ENCODE results near the gene DHX58. TPM values are rescaled to one million over a fixed set of nuclear protein-coding genes. Genes with fewer than 3 reads are reported as not detected.

DHX58 gene
- total and polyA plus RNA-seq, 10 donors, result 20.9 to 41.2 (median 25.8) TPM

DNA sequence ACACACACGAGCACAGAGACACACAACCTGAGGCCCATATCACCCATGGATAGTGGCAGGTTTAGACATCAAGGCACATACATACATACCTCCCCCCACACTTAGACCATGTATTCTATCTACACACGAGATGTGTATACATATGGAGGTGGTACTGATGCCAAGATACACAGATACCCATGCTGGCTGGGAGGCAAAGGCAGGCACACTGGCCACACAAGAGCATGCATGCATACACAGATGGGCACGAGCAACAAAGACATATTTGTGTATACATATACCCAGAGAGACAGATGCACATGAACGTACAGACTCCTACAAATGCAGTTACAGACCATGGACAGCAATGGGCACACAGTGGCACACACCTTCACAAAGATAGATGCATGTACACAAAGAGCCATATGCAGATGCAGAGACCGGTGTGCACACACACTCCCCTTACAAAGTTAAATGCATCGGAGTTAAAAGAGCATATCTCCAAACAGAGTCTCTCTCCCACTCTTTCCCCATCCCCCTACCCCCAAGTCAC is 60.1 kb downstream of the DHX58 start:
- Histone ChIP-seq H3K4me3 (no peak overlapping the region), H3K27ac (no peak overlapping the region), H3K36me3 (no peaks in the 10 kb centered on the region), H3K27me3 (replicated peaks in 1 of 7) (peaks cover 0 to 49% (median 0%) of the 10 kb centered on the region in 7 donors), H3K4me1 (peaks cover 0 to 24% (median 14%) of the 10 kb centered on the region in 6 donors), H3K9me3 (peaks cover 0 to 4% (median 0%) of the 10 kb centered on the region in 8 donors)
- WGBS, 5 donors, result 75 to 88% (median 79%) methylated on average over 6 of the region's 6 CpGs
- intact Hi-C loops (cut with DNase I; ENCODE audit: low total_unique reads), result no loop called here
- no peak for DNase-seq
- TF ChIP-seq POLR2AphosphoS5 (IDR thresholded peaks at IDR 0.05) (no peak), POLR2A (IDR thresholded peaks at IDR 0.05) (no peak)
- TF ChIP-seq, protein P1, sequence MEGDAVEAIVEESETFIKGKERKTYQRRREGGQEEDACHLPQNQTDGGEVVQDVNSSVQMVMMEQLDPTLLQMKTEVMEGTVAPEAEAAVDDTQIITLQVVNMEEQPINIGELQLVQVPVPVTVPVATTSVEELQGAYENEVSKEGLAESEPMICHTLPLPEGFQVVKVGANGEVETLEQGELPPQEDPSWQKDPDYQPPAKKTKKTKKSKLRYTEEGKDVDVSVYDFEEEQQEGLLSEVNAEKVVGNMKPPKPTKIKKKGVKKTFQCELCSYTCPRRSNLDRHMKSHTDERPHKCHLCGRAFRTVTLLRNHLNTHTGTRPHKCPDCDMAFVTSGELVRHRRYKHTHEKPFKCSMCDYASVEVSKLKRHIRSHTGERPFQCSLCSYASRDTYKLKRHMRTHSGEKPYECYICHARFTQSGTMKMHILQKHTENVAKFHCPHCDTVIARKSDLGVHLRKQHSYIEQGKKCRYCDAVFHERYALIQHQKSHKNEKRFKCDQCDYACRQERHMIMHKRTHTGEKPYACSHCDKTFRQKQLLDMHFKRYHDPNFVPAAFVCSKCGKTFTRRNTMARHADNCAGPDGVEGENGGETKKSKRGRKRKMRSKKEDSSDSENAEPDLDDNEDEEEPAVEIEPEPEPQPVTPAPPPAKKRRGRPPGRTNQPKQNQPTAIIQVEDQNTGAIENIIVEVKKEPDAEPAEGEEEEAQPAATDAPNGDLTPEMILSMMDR (IDR thresholded peaks at IDR 0.05 in 8 of 11, conservative IDR thresholded peaks at IDR 0.05 in 3 of 11), result no peak

DNA sequence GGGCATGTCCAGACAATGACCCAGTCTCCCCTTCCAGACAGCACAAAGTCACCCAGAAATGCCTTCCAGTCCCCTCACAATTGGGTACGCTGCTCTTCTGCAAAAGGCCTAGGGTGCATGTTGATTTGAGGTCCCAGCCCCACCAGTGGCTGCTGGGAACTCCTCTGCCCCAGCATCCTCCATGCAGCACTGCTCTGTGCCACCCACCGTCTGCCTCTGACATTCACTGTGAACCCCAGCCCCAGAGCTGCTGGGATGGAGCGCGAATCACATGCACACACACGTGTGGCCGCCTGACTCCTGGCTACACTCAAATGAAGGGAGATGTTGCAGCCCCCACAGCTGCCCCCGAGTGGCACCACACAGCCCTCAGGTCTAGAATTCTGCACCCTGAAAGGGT is 60.9 kb downstream of the DHX58 start:
- H3K27ac ChIP-seq, result no peak overlapping the region
- H3K4me3 ChIP-seq, result no peak overlapping the region
- peaks cover 0 to 24% (median 14%) of the 10 kb centered on the region in 6 donors for H3K4me1 ChIP-seq
- peaks cover 0 to 49% (median 0%) of the 10 kb centered on the region in 7 donors for H3K27me3 ChIP-seq (replicated peaks in 1 of 7)
- intact Hi-C loops (cut with DNase I; ENCODE audit: low total_unique reads), result no loop called here
- TF ChIP-seq POLR2AphosphoS5 (IDR thresholded peaks at IDR 0.05) (no peak), POLR2A (IDR thresholded peaks at IDR 0.05) (no peak)
- TF ChIP-seq, protein P1 (IDR thresholded peaks at IDR 0.05 in 8 of 11, conservative IDR thresholded peaks at IDR 0.05 in 3 of 11), result no peak
- peaks cover 0 to 3% (median 0%) of the 10 kb centered on the region in 8 donors for H3K9me3 ChIP-seq
- WGBS, 5 donors, result 90 to 95% (median 92%) methylated on average over 4 to 7 of the region's 7 CpGs
- H3K36me3 ChIP-seq, result no peaks in the 10 kb centered on the region
- DNase-seq, result no peak

Other genes with a start within 250 kb of the DHX58 start
- gene KLHL11, start 247.3 kb downstream of the DHX58 start, total RNA-seq, result 10 to 100 TPM; 10.1 to 25.2 (median 12.6) TPM
- gene KLHL11, start 247.3 kb downstream of the DHX58 start, polyA plus RNA-seq, result 1 to 10 TPM in 1 of 3 donors, under 1 TPM in 2; 0.17 to 1.1 (median 0.20) TPM
- 100 to 1,000 TPM in 2 of 7 donors, 10 to 100 TPM in 5; 64.9 to 112 (median 87.6) TPM for gene ACLY, start 193.8 kb downstream of the DHX58 start, total RNA-seq
- gene ACLY, start 193.8 kb downstream of the DHX58 start, polyA plus RNA-seq, result 10 to 100 TPM; 17.7 to 28.6 (median 21.6) TPM
- gene ODAD4, start 182.1 kb downstream of the DHX58 start, total RNA-seq, result 1 to 10 TPM in 1 of 7 donors, under 1 TPM in 2, not detected in 4; 0.20 to 1.0 (median 0.52) TPM
- under 1 TPM; 0.22 to 0.35 (median 0.30) TPM for gene ODAD4, start 182.1 kb downstream of the DHX58 start, polyA plus RNA-seq
- gene CNP, start 145.9 kb downstream of the DHX58 start, total RNA-seq, result 10 to 100 TPM; 29.2 to 49.8 (median 44.2) TPM
- gene CNP, start 145.9 kb downstream of the DHX58 start, polyA plus RNA-seq, result 10 to 100 TPM; 22.3 to 41.6 (median 25.9) TPM
- 100 to 1,000 TPM in 1 of 7 donors, 10 to 100 TPM in 6; 60.6 to 108 (median 90.4) TPM for gene DNAJC7, start 95.3 kb downstream of the DHX58 start, total RNA-seq
- gene DNAJC7, start 95.3 kb downstream of the DHX58 start, polyA plus RNA-seq, result 10 to 100 TPM; 68.5 to 75.7 (median 71.6) TPM
- gene NKIRAS2, start 92.6 kb downstream of the DHX58 start, total RNA-seq, result 10 to 100 TPM; 20.7 to 38.8 (median 25.2) TPM
- gene NKIRAS2, start 92.6 kb downstream of the DHX58 start, polyA plus RNA-seq, result 10 to 100 TPM; 11.3 to 20.3 (median 12.4) TPM
- gene C17orf113, start 62.1 kb downstream of the DHX58 start, total RNA-seq, result 1 to 10 TPM in 2 of 7 donors, under 1 TPM in 5; 0.43 to 1.6 (median 0.85) TPM
- under 1 TPM; 0.35 to 0.51 (median 0.43) TPM for gene C17orf113, start 62.1 kb downstream of the DHX58 start, polyA plus RNA-seq
- under 1 TPM in 5 of 7 donors, not detected in 2; 0.17 to 0.60 (median 0.44) TPM for gene ZNF385C, start 14.2 kb downstream of the DHX58 start, total RNA-seq
- under 1 TPM; 0.26 to 0.46 (median 0.38) TPM for gene ZNF385C, start 14.2 kb downstream of the DHX58 start, polyA plus RNA-seq
- 10 to 100 TPM; 37.8 to 51.5 (median 47.1) TPM for gene KAT2A, start 8.7 kb upstream of the DHX58 start, total RNA-seq
- gene KAT2A, start 8.7 kb upstream of the DHX58 start, polyA plus RNA-seq, result 100 to 1,000 TPM; 101 to 168 (median 145) TPM
- under 1 TPM in 1 of 7 donors, not detected in 6; 0.19 TPM for gene HSPB9, start 10.1 kb upstream of the DHX58 start, total RNA-seq
- under 1 TPM; 0.11 to 0.17 (median 0.16) TPM for gene HSPB9, start 10.1 kb upstream of the DHX58 start, polyA plus RNA-seq
- 100 to 1,000 TPM; 120 to 181 (median 148) TPM for gene RAB5C, start 42.3 kb upstream of the DHX58 start, total RNA-seq
- gene RAB5C, start 42.3 kb upstream of the DHX58 start, polyA plus RNA-seq, result 100 to 1,000 TPM in 1 of 3 donors, 10 to 100 TPM in 2; 70.0 to 152 (median 89.2) TPM
- gene KCNH4, start 68.4 kb upstream of the DHX58 start, total RNA-seq, result under 1 TPM; 0.17 to 0.52 (median 0.26) TPM
- gene KCNH4, start 68.4 kb upstream of the DHX58 start, polyA plus RNA-seq, result under 1 TPM; 0.14 to 0.32 (median 0.15) TPM
- gene HCRT, start 72.7 kb upstream of the DHX58 start, total RNA-seq, result not detected
- not detected for gene HCRT, start 72.7 kb upstream of the DHX58 start, polyA plus RNA-seq
- 100 to 1,000 TPM in 3 of 7 donors, 10 to 100 TPM in 4; 29.4 to 122 (median 58.0) TPM for gene GHDC, start 81.8 kb upstream of the DHX58 start, total RNA-seq
- gene GHDC, start 81.8 kb upstream of the DHX58 start, polyA plus RNA-seq, result 10 to 100 TPM; 22.0 to 33.1 (median 26.1) TPM
- gene STAT5B, start 163.7 kb upstream of the DHX58 start, total RNA-seq, result 100 to 1,000 TPM in 5 of 7 donors, 10 to 100 TPM in 2; 90.2 to 171 (median 103) TPM
- 10 to 100 TPM; 26.4 to 34.7 (median 26.4) TPM for gene STAT5B, start 163.7 kb upstream of the DHX58 start, polyA plus RNA-seq
- 100 to 1,000 TPM in 1 of 7 donors, 10 to 100 TPM in 6; 63.7 to 131 (median 76.5) TPM for gene STAT5A, start 175.8 kb upstream of the DHX58 start, total RNA-seq
- gene STAT5A, start 175.8 kb upstream of the DHX58 start, polyA plus RNA-seq, result 10 to 100 TPM; 22.7 to 42.3 (median 28.4) TPM

Data from spleen (tissue), 11 donors.